Aorta (tissue), 5 donors: ENCODE results near the gene RIPK4. TPM values are rescaled to one million over a fixed set of nuclear protein-coding genes. Genes with fewer than 3 reads are reported as not detected.
"Not testable (repeated sequence)": the region's sequence is repeated elsewhere in the genome, so short reads cannot be mapped to it uniquely, and the experiment has no call there.

Experiments
- ATAC-seq: fragments of 200-7000 bp; cut with Tn5 transposase; one replicate; pipeline ENCODE4 v1.9.1; 2022; ENCODE audit warnings: moderate library complexity; ENCODE audit not compliant: low FRiP score
- DNase-seq, 2 donors: peaks; one replicate each; pipeline ENCODE4 v3.0.0-alpha.2; 2020
- H3K27ac ChIP-seq, 2 donors: one replicate each; pipeline ENCODE4 v1.5.1; 2013; ENCODE audit warnings: low read length in 2 of 2, mild to moderate bottlenecking in 2 of 2, moderate library complexity in 2 of 2, control low read depth in 1 of 2, inconsistent platforms in 1 of 2, low read depth in 1 of 2
- H3K27me3 ChIP-seq, 2 donors: one replicate each; pipeline ENCODE4 v1.6.1; 2013; ENCODE audit warnings: control low read depth in 1 of 2, low read length in 1 of 2, mild to moderate bottlenecking in 1 of 2, moderate library complexity in 1 of 2; ENCODE audit not compliant: insufficient read depth in 2 of 2, control insufficient read depth in 1 of 2
- H3K36me3 ChIP-seq, 2 donors: one replicate each; pipeline ENCODE4 v1.6.1; 2013; ENCODE audit warnings: control low read depth in 1 of 2, low read length in 1 of 2, mild to moderate bottlenecking in 1 of 2; ENCODE audit not compliant: insufficient read depth in 2 of 2, control insufficient read depth in 1 of 2
- H3K4me1 ChIP-seq, 2 donors: one replicate each; pipeline ENCODE4 v1.6.1; 2013; ENCODE audit warnings: low read length in 2 of 2, control low read depth in 1 of 2, mild to moderate bottlenecking in 1 of 2, moderate library complexity in 1 of 2; ENCODE audit not compliant: insufficient read depth in 2 of 2, control insufficient read depth in 1 of 2
- H3K4me3 ChIP-seq, 2 donors: one replicate each; pipeline ENCODE4 v1.5.1; 2013; ENCODE audit warnings: low read length in 2 of 2, control low read depth in 1 of 2, mild to moderate bottlenecking in 1 of 2
- H3K9me3 ChIP-seq: one replicate; pipeline ENCODE4 v1.6.1; 2013; ENCODE audit warnings: mild to moderate bottlenecking, low read length; ENCODE audit not compliant: control insufficient read depth
- WGBS, 2 donors: extraction: QIAGEN DNeasy Blood & Tissue Kit; methylation state at CpG; one replicate each; pipeline ENCODE4 v1.1.7; 2013; 5-methylcytosine and 5-hydroxymethylcytosine counted together
- intact Hi-C, 2 donors: fragments of 100-400 bp; cut with DNase I; formaldehyde crosslinking; loops; one replicate each; pipeline versions ENCODE4 v1.14.2 to v1.15.0; 2022
- microRNA-seq, 2 donors: library from miRNA; unstranded; fragments of <30 nt; microRNA quantifications; one replicate each; pipeline ENCODE4 v1.2.0, GENCODE V29; 2020
- polyA plus RNA-seq, 2 donors: library from polyadenylated mRNA; stranded (reverse); fragments of 200-250 nt; gene quantifications; one replicate each; pipeline ENCODE4 v1.2.3, GENCODE V29; 2013
- total RNA-seq, 2 donors: library from RNA; stranded (reverse); fragmentation: NEBNext Ultra II Directional; extraction: Animal tissue kit (Norgen Biotek cat#: 25700); gene quantifications; one replicate each; pipeline ENCODE4 v1.2.1, GENCODE V29; 2021
- donor health status: healthy with polysubstance abuse.
- donor health status: Bipolar disorder and iron deficiency.
- donor health status: DM: no; HTN: no; CAD: no.
- donor health status: DM: no; HTN: no; CAD: no.
- donor health status: DM: yes; HTN: yes; CAD: no.

Gene RIPK4
- total and polyA plus RNA-seq, 4 donors: 3.0 to 8.9 (median 5.5) TPM

GRCh38 chr21:41698071-41698470 is 68.8 kb downstream of the RIPK4 start:
- no peak overlapping the region for H3K27ac ChIP-seq
- 96% methylated on average over 11 of the region's 11 CpGs for WGBS, 2 donors
- H3K4me1 ChIP-seq: no peaks in the 10 kb centered on the region
- intact Hi-C loops: loop anchor here in 1 of 2 donors (2.0 kb wide), 1 partner anchor 63 kb away; no protein-coding TSS in a partner anchor
- ATAC-seq (no peak), DNase-seq (peak in 1 of 2 donors; percentile 52)
- H3K9me3 ChIP-seq: no peaks in the 10 kb centered on the region
- H3K4me3 ChIP-seq: no peak overlapping the region
- H3K36me3 ChIP-seq: no peaks in the 10 kb centered on the region
- no peaks in the 10 kb centered on the region for H3K27me3 ChIP-seq

GRCh38 chr21:41695513-41695912 is 71.3 kb downstream of the RIPK4 start:
- H3K9me3 ChIP-seq: no peaks in the 10 kb centered on the region
- H3K27me3 ChIP-seq: no peaks in the 10 kb centered on the region
- no peak overlapping the region for H3K4me3 ChIP-seq
- WGBS, 2 donors: 93% methylated on average over 2 of the region's 2 CpGs
- no peak for DNase-seq
- no peak overlapping the region for H3K27ac ChIP-seq
- no peaks in the 10 kb centered on the region for H3K4me1 ChIP-seq
- intact Hi-C loops: no loop called here
- no peak for ATAC-seq
- no peaks in the 10 kb centered on the region for H3K36me3 ChIP-seq

- ATAC-seq, H3K27ac ChIP-seq, H3K36me3 ChIP-seq, intact Hi-C loops, H3K27me3 ChIP-seq, H3K9me3 ChIP-seq, H3K4me3 ChIP-seq, H3K4me1 ChIP-seq, DNase-seq: not testable (repeated sequence)
- WGBS, 2 donors: 89 to 91% methylated on average over 4 of the region's 4 CpGs
Observed at GRCh38 chr21:41694042-41694441, 72.8 kb downstream of the RIPK4 start.

- ATAC-seq (no peak), DNase-seq (peak in 1 of 2 donors; percentile 40)
- no peaks in the 10 kb centered on the region for H3K4me1 ChIP-seq
- no peak overlapping the region for H3K27ac ChIP-seq
- H3K4me3 ChIP-seq: no peak overlapping the region
- no peaks in the 10 kb centered on the region for H3K9me3 ChIP-seq
- WGBS, 2 donors: 72 to 75% methylated on average over 10 of the region's 10 CpGs
- intact Hi-C loops: no loop called here
- H3K27me3 ChIP-seq: no peaks in the 10 kb centered on the region
- no peaks in the 10 kb centered on the region for H3K36me3 ChIP-seq
Observed at GRCh38 chr21:41692185-41692565, 74.7 kb downstream of the RIPK4 start.

- Histone ChIP-seq H3K4me3 (no peak overlapping the region), H3K27me3 (no peaks in the 10 kb centered on the region), H3K4me1 (no peaks in the 10 kb centered on the region), H3K9me3 (no peaks in the 10 kb centered on the region), H3K27ac (no peak overlapping the region), H3K36me3 (no peaks in the 10 kb centered on the region)
- ATAC-seq (no peak), DNase-seq (peak in 1 of 2 donors; percentile 23)
- 76 to 81% methylated on average over 12 of the region's 12 CpGs for WGBS, 2 donors
- intact Hi-C loops: no loop called here
Observed at GRCh38 chr21:41691205-41692184, 75.4 kb downstream of the RIPK4 start.

Small RNA genes within 50 kb of the gene (microRNA-seq; reads per million reads assigned to microRNA genes)
- 0 reads per million in 2 donors for gene MIR6814

Other genes starting within 250 kb of the RIPK4 start
- gene PRDM15, start 112.3 kb upstream of the RIPK4 start, total RNA-seq: 10 to 100 TPM in 1 of 2 donors, 1 to 10 TPM in 1; 9.0 to 11.5 TPM
- gene PRDM15, start 112.3 kb upstream of the RIPK4 start, polyA plus RNA-seq: 1 to 10 TPM; 2.6 to 5.9 TPM
- gene C2CD2, start 187.0 kb upstream of the RIPK4 start, total RNA-seq: 10 to 100 TPM; 56.8 to 59.8 TPM
- 10 to 100 TPM; 25.5 to 38.9 TPM for gene C2CD2, start 187.0 kb upstream of the RIPK4 start, polyA plus RNA-seq
- 10 to 100 TPM; 21.8 to 52.8 TPM for gene ZBTB21, start 243.3 kb upstream of the RIPK4 start, total RNA-seq
- 1 to 10 TPM; 3.1 to 4.4 TPM for gene ZBTB21, start 243.3 kb upstream of the RIPK4 start, polyA plus RNA-seq